CD14-positive monocyte (primary cell): ENCODE results near the gene FPR3. TPM values are rescaled to one million over a fixed set of nuclear protein-coding genes. Genes with fewer than 3 reads are reported as not detected.
A peak's percentile ranks its signal among the peaks of the same experiment; 100 is the strongest.
"Not testable (repeated sequence)": the region's sequence is repeated elsewhere in the genome, so short reads cannot be mapped to it uniquely, and the experiment has no call there.

Experiments used
- DNase-seq, 3 donors: peaks; one replicate each; pipeline ENCODE4 v3.0.0-alpha.2; 2011 to 2022
- H2AFZ ChIP-seq: 2 replicates; pipeline ENCODE4 v1.6.0; 2012; ENCODE audit warnings: mild to moderate bottlenecking, low read depth, low read length, inconsistent platforms; ENCODE audit not compliant: insufficient read depth, poor library complexity, severe bottlenecking
- H3K27ac ChIP-seq, 2 donors: 1 replicate in 1 of 2; 2 replicates in 1 of 2; pipeline ENCODE4 v1.5.1; 2012 to 2013; ENCODE audit warnings: low read length in 2 of 2, control low read depth in 1 of 2, inconsistent platforms in 1 of 2, low read depth in 1 of 2, mild to moderate bottlenecking in 1 of 2
- H3K27me3 ChIP-seq, 2 donors: one replicate each; pipeline versions ENCODE4 v1.6.0 to v1.6.1; 2011 to 2013; ENCODE audit warnings: low read length in 2 of 2; ENCODE audit not compliant: control insufficient read depth in 2 of 2, insufficient read depth in 2 of 2
- H3K36me3 ChIP-seq, 2 donors: replicated peaks in 1 of 2; 1 replicate in 1 of 2; 2 replicates in 1 of 2; pipeline versions ENCODE4 v1.5.1 to v1.6.1; 2012 to 2013; ENCODE audit warnings: low read length in 2 of 2, control low read depth in 1 of 2, inconsistent platforms in 1 of 2, mild to moderate bottlenecking in 1 of 2; ENCODE audit not compliant: insufficient read depth in 2 of 2, control insufficient read depth in 1 of 2
- H3K4me1 ChIP-seq, 2 donors: 1 replicate in 1 of 2; 2 replicates in 1 of 2; pipeline versions ENCODE4 v1.5.1 to v1.6.1; 2012 to 2013; ENCODE audit warnings: low read length in 2 of 2, control low read depth in 1 of 2, inconsistent platforms in 1 of 2, mild to moderate bottlenecking in 1 of 2, moderate library complexity in 1 of 2; ENCODE audit not compliant: insufficient read depth in 2 of 2, control insufficient read depth in 1 of 2
- H3K4me2 ChIP-seq: replicated peaks from 2 replicates; pipeline ENCODE3; 2012; ENCODE audit warnings: low read length, moderate library complexity, mild to moderate bottlenecking; ENCODE audit not compliant: poor library complexity, severe bottlenecking; ENCODE audit errors: extremely low read depth
- H3K4me3 ChIP-seq, 3 experiments: fragments of 200-600 bp in 1 of 3; sonication (generic) in 1 of 3; replicated peaks in 1 of 3; 1 replicate in 2 of 3; 2 replicates in 1 of 3; pipeline ENCODE4 v1.5.1; 2011 to 2013; ENCODE audit warnings: low read length in 3 of 3, mild to moderate bottlenecking in 3 of 3, control low read depth in 2 of 3, low read depth in 2 of 3, inconsistent platforms in 1 of 3, moderate library complexity in 1 of 3
- H3K79me2 ChIP-seq: 2 replicates; pipeline ENCODE4 v1.6.0; 2012; ENCODE audit warnings: mild to moderate bottlenecking, control low read depth, inconsistent platforms, low read length, moderate library complexity; ENCODE audit not compliant: insufficient read depth
- H3K9ac ChIP-seq: 2 replicates; pipeline ENCODE4 v1.6.0; 2017; ENCODE audit warnings: low read length, mild to moderate bottlenecking; ENCODE audit not compliant: insufficient read depth, poor library complexity, severe bottlenecking
- H3K9me3 ChIP-seq, 2 donors: replicated peaks in 1 of 2; 1 replicate in 1 of 2; 2 replicates in 1 of 2; pipeline versions ENCODE4 v1.5.1 to v1.6.1; 2012 to 2013; ENCODE audit warnings: low read length in 2 of 2, control low read depth in 1 of 2; ENCODE audit not compliant: control insufficient read depth in 1 of 2, insufficient read depth in 1 of 2
- H4K20me1 ChIP-seq: 2 replicates; pipeline ENCODE4 v1.6.0; 2012; ENCODE audit warnings: mild to moderate bottlenecking, low read length, control low read depth, moderate library complexity; ENCODE audit not compliant: insufficient read depth
- H3K27ac Mint-ChIP-seq, 7 donors: one replicate each; pipeline ENCODE4 v1.8.0; 2020; ENCODE audit warnings: mild to moderate bottlenecking in 7 of 7, mixed read lengths in 7 of 7, moderate library complexity in 6 of 7, inconsistent platforms in 2 of 7
- H3K27me3 Mint-ChIP-seq, 3 donors: one replicate each; pipeline ENCODE4 v1.8.0; 2021 to 2022; ENCODE audit warnings: low read depth in 3 of 3, mild to moderate bottlenecking in 3 of 3, mixed read lengths in 3 of 3, moderate library complexity in 3 of 3, inconsistent platforms in 1 of 3
- H3K36me3 Mint-ChIP-seq, 2 donors: one replicate each; pipeline ENCODE4 v1.8.0; 2020; ENCODE audit warnings: mixed read lengths in 2 of 2, inconsistent platforms in 1 of 2, mild to moderate bottlenecking in 1 of 2
- H3K4me1 Mint-ChIP-seq: one replicate; pipeline ENCODE4 v1.8.0; 2020; ENCODE audit warnings: mild to moderate bottlenecking, mixed read lengths
- H3K4me3 Mint-ChIP-seq, 2 donors: one replicate each; pipeline ENCODE4 v1.8.0; 2020; ENCODE audit warnings: mild to moderate bottlenecking in 2 of 2, mixed read lengths in 2 of 2, moderate library complexity in 1 of 2
- H3K9me3 Mint-ChIP-seq, 7 donors: one replicate each; pipeline ENCODE4 v1.8.0; 2020 to 2022; ENCODE audit warnings: mixed read lengths in 7 of 7, mild to moderate bottlenecking in 6 of 7, moderate library complexity in 6 of 7, inconsistent platforms in 2 of 7
- CTCF ChIP-seq: fragments of 200-600 bp; IDR thresholded peaks from one replicate; pipeline ENCODE4 v1.8.0; 2022; ENCODE audit warnings: antibody characterized with exemption, mild to moderate bottlenecking
- WGBS: methylation state at CpG from one replicate; pipeline ENCODE4 v1.1.5; 2013; ENCODE audit warnings: missing lambda C conversion rate; ENCODE audit not compliant: insufficient coverage; 5-methylcytosine and 5-hydroxymethylcytosine counted together
- intact Hi-C, 2 donors: fragments of 100-400 bp; cut with micrococcal nuclease; formaldehyde crosslinking; loops; one replicate each; pipeline versions ENCODE4 v1.15.0 to v1.15.1; 2023
- polyA plus RNA-seq, 3 donors: library from polyadenylated mRNA; depleted of rRNA in 1 of 3; unstranded in 2 of 3; stranded (reverse) in 1 of 3; fragments of 300-500 nt in 2 of 3; fragments of >200 nt in 1 of 3; fragmentation: Illumina TruSeq in 2 of 3; gene quantifications; 1 replicate in 2 of 3; 2 replicates in 1 of 3; pipeline ENCODE4 v1.2.3, GENCODE V29; 2012 to 2021

FPR3 gene
- polyA plus RNA-seq, 3 donors: 1.4 to 3.8 (median 3.5) TPM

- Histone ChIP-seq H3K79me2 (no peaks in the 10 kb centered on the region), H3K4me2 (peak overlapping the region; percentile 64), H3K27ac (peak overlapping the region; percentile 50 to 96), H3K4me1 (peaks cover 76 to 81% of the 10 kb centered on the region in 2 donors), H3K27me3 (no peaks in the 10 kb centered on the region), H3K4me3 (peak overlapping the region in 2 of 3 experiments; percentile 5 to 53), H3K9me3 (no peaks in the 10 kb centered on the region), H2AFZ (no peak overlapping the region), H3K36me3 (no peaks in the 10 kb centered on the region), H4K20me1 (no peaks in the 10 kb centered on the region), H3K9ac (peak overlapping the region; percentile 65)
- peaks cover 0 to 2% (median 0%) of the 10 kb centered on the region in 3 donors for H3K27me3 Mint-ChIP-seq
- H3K27ac Mint-ChIP-seq: peak overlapping the region; percentile 80 to 95 (median 91)
- peaks cover 0 to 11% (median 2%) of the 10 kb centered on the region in 7 donors for H3K9me3 Mint-ChIP-seq
- TF ChIP-seq CTCF: no peak
- DNase-seq: peak; percentile 35 to 62 (median 52)
- H3K36me3 Mint-ChIP-seq: peaks cover 3 to 14% of the 10 kb centered on the region in 2 donors
- peaks cover 80% of the 10 kb centered on the region for H3K4me1 Mint-ChIP-seq
- intact Hi-C loops: no loop called here
- peak overlapping the region in 1 of 2 donors; percentile 7 for H3K4me3 Mint-ChIP-seq
- WGBS: 7% methylated on average over 2 of the region's 4 CpGs
Measured at GRCh38 chr19:51803519-51803918, 8.6 kb downstream of the FPR3 start.

GRCh38 chr19:51803967-51804366 is 9.0 kb downstream of the FPR3 start:
- Histone ChIP-seq H3K4me3 (peak overlapping the region in 2 of 3 experiments; percentile 5 to 53), H3K4me1 (peaks cover 74 to 81% of the 10 kb centered on the region in 2 donors), H3K9ac (peak overlapping the region; percentile 65), H3K27me3 (no peaks in the 10 kb centered on the region), H3K36me3 (no peaks in the 10 kb centered on the region), H3K79me2 (no peaks in the 10 kb centered on the region), H4K20me1 (no peaks in the 10 kb centered on the region), H3K4me2 (peak overlapping the region; percentile 64), H3K27ac (peak overlapping the region; percentile 50 to 96), H2AFZ (no peak overlapping the region), H3K9me3 (no peaks in the 10 kb centered on the region)
- peaks cover 80% of the 10 kb centered on the region for H3K4me1 Mint-ChIP-seq
- intact Hi-C loops: no loop called here
- H3K36me3 Mint-ChIP-seq: peaks cover 3 to 14% of the 10 kb centered on the region in 2 donors
- peaks cover 0 to 11% (median 2%) of the 10 kb centered on the region in 7 donors for H3K9me3 Mint-ChIP-seq
- peak; percentile 79 to 90 (median 87) for DNase-seq
- no peak for TF ChIP-seq CTCF
- peak overlapping the region; percentile 80 to 95 (median 91) for H3K27ac Mint-ChIP-seq
- peak overlapping the region in 1 of 2 donors; percentile 35 for H3K4me3 Mint-ChIP-seq
- WGBS: no CpG with 5 or more reads among the region's 5 CpGs
- H3K27me3 Mint-ChIP-seq: peaks cover 0 to 2% (median 1%) of the 10 kb centered on the region in 3 donors

GRCh38 chr19:51804789-51805188 is 9.8 kb downstream of the FPR3 start:
- H3K36me3 ChIP-seq, H3K27me3 Mint-ChIP-seq, H3K27me3 ChIP-seq, H2AFZ ChIP-seq, H3K9me3 Mint-ChIP-seq, H3K79me2 ChIP-seq, H4K20me1 ChIP-seq, H3K9me3 ChIP-seq, DNase-seq, intact Hi-C loops: not testable (repeated sequence)
- peak overlapping the region; percentile 80 to 96 for H3K27ac ChIP-seq
- Mint-ChIP-seq H3K4me1 (peaks cover 80% of the 10 kb centered on the region), H3K36me3 (peaks cover 3 to 14% of the 10 kb centered on the region in 2 donors), H3K4me3 (peak overlapping the region in 1 of 2 donors; percentile 15), H3K27ac (peak overlapping the region; percentile 86 to 97 (median 94))
- H3K4me2 ChIP-seq: peak overlapping the region; percentile 34
- WGBS: 75% methylated on average over 6 of the region's 9 CpGs
- H3K4me1 ChIP-seq: peaks cover 73 to 81% of the 10 kb centered on the region in 2 donors
- peak overlapping the region; percentile 42 for H3K9ac ChIP-seq
- H3K4me3 ChIP-seq: peak overlapping the region in 1 of 3 experiments; percentile 27
